ENCODE results near the gene SMYD3. TPM values are rescaled to one million over a fixed set of nuclear protein-coding genes. Genes with fewer than 3 reads are reported as not detected.

SMYD3 gene
- total RNA-seq, 1 donor = 171 TPM

- H3K27ac ChIP-seq (ENCODE audit: low read depth, low read length) = no peak overlapping the region
- TF ChIP-seq, protein P1, sequence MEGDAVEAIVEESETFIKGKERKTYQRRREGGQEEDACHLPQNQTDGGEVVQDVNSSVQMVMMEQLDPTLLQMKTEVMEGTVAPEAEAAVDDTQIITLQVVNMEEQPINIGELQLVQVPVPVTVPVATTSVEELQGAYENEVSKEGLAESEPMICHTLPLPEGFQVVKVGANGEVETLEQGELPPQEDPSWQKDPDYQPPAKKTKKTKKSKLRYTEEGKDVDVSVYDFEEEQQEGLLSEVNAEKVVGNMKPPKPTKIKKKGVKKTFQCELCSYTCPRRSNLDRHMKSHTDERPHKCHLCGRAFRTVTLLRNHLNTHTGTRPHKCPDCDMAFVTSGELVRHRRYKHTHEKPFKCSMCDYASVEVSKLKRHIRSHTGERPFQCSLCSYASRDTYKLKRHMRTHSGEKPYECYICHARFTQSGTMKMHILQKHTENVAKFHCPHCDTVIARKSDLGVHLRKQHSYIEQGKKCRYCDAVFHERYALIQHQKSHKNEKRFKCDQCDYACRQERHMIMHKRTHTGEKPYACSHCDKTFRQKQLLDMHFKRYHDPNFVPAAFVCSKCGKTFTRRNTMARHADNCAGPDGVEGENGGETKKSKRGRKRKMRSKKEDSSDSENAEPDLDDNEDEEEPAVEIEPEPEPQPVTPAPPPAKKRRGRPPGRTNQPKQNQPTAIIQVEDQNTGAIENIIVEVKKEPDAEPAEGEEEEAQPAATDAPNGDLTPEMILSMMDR (IDR thresholded peaks at IDR 0.05; ENCODE audit: extremely low read depth, low read depth, low read length) = no peak
- no peaks in the 10 kb centered on the region for H3K27me3 ChIP-seq (ENCODE audit: insufficient read depth, low read length)
- no peak overlapping the region for H3K4me3 ChIP-seq (ENCODE audit: insufficient read depth, low read length)
- no peak overlapping the region for H3K4me2 ChIP-seq (ENCODE audit: insufficient read depth, low read length)
- H3K79me2 ChIP-seq (ENCODE audit: insufficient read depth, low read length) = peaks cover 4% of the 10 kb centered on the region
- no peak for DNase-seq (ENCODE audit: insufficient read length, low spot score, missing footprints)
- H2AFZ ChIP-seq (ENCODE audit: low read length) = no peak overlapping the region
- no peaks in the 10 kb centered on the region for H3K9me3 ChIP-seq (ENCODE audit: low read depth, low read length)
- no peaks in the 10 kb centered on the region for H3K4me1 ChIP-seq (ENCODE audit: insufficient read depth, low read length)
- no peaks in the 10 kb centered on the region for H4K20me1 ChIP-seq (ENCODE audit: insufficient read depth, low read length)
- no peaks in the 10 kb centered on the region for H3K36me3 ChIP-seq (ENCODE audit: insufficient read depth, low read length)
These were observed 35.4 kb downstream of the SMYD3 start for GRCh38 chr1:246471688-246472087.

GRCh38 chr1:246470585-246470984 is 36.5 kb downstream of the SMYD3 start:
- Histone ChIP-seq H3K4me2 (ENCODE audit: insufficient read depth, low read length) (no peak overlapping the region), H3K27me3 (ENCODE audit: insufficient read depth, low read length) (no peaks in the 10 kb centered on the region), H2AFZ (ENCODE audit: low read length) (no peak overlapping the region), H3K79me2 (ENCODE audit: insufficient read depth, low read length) (peaks cover 11% of the 10 kb centered on the region), H4K20me1 (ENCODE audit: insufficient read depth, low read length) (no peaks in the 10 kb centered on the region), H3K4me1 (ENCODE audit: insufficient read depth, low read length) (no peaks in the 10 kb centered on the region), H3K9me3 (ENCODE audit: low read depth, low read length) (no peaks in the 10 kb centered on the region), H3K4me3 (ENCODE audit: insufficient read depth, low read length) (no peak overlapping the region), H3K36me3 (ENCODE audit: insufficient read depth, low read length) (no peaks in the 10 kb centered on the region), H3K27ac (ENCODE audit: low read depth, low read length) (no peak overlapping the region)
- no peak for DNase-seq (ENCODE audit: insufficient read length, low spot score, missing footprints)
- TF ChIP-seq, protein P1 (IDR thresholded peaks at IDR 0.05; ENCODE audit: extremely low read depth, low read depth, low read length) = no peak

- Histone ChIP-seq H3K4me2 (ENCODE audit: insufficient read depth, low read length) (no peak overlapping the region), H3K79me2 (ENCODE audit: insufficient read depth, low read length) (peaks cover 9% of the 10 kb centered on the region), H2AFZ (ENCODE audit: low read length) (no peak overlapping the region), H3K27me3 (ENCODE audit: insufficient read depth, low read length) (no peaks in the 10 kb centered on the region), H3K9me3 (ENCODE audit: low read depth, low read length) (no peaks in the 10 kb centered on the region), H3K36me3 (ENCODE audit: insufficient read depth, low read length) (no peaks in the 10 kb centered on the region), H3K4me1 (ENCODE audit: insufficient read depth, low read length) (no peaks in the 10 kb centered on the region), H4K20me1 (ENCODE audit: insufficient read depth, low read length) (no peaks in the 10 kb centered on the region), H3K27ac (ENCODE audit: low read depth, low read length) (no peak overlapping the region), H3K4me3 (ENCODE audit: insufficient read depth, low read length) (no peak overlapping the region)
- peak; percentile 22 for DNase-seq (ENCODE audit: insufficient read length, low spot score, missing footprints)
- TF ChIP-seq, protein P1 (IDR thresholded peaks at IDR 0.05; ENCODE audit: extremely low read depth, low read depth, low read length) = no peak
These were observed 44.1 kb downstream of the SMYD3 start for GRCh38 chr1:246462986-246463385.

DNA sequence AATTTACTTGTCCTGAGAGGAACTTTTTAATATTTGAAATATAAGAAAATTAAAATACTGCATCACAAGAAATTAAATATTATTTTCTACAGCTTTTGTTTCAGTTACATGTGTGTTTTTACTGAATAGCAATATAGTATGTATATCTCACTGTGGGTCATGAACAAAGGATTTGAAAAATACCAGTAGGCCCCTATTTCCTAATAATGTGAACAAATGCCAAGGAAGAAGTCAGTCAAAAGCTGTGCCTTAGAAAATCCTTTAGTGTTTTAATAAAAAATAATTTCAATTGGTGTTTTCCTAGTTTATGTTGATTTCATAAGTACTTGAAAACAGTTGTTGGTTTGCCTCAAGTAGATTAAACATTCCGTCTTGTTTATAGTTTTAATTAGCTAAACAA is 46.7 kb downstream of the SMYD3 start:
- H3K9me3 ChIP-seq (ENCODE audit: low read depth, low read length) = no peaks in the 10 kb centered on the region
- no peak for DNase-seq (ENCODE audit: insufficient read length, low spot score, missing footprints)
- H3K4me1 ChIP-seq (ENCODE audit: insufficient read depth, low read length) = no peaks in the 10 kb centered on the region
- H3K4me2 ChIP-seq (ENCODE audit: insufficient read depth, low read length) = no peak overlapping the region
- no peaks in the 10 kb centered on the region for H4K20me1 ChIP-seq (ENCODE audit: insufficient read depth, low read length)
- H3K36me3 ChIP-seq (ENCODE audit: insufficient read depth, low read length) = no peaks in the 10 kb centered on the region
- no peak overlapping the region for H2AFZ ChIP-seq (ENCODE audit: low read length)
- no peaks in the 10 kb centered on the region for H3K27me3 ChIP-seq (ENCODE audit: insufficient read depth, low read length)
- no peak overlapping the region for H3K27ac ChIP-seq (ENCODE audit: low read depth, low read length)
- peaks cover 2% of the 10 kb centered on the region for H3K79me2 ChIP-seq (ENCODE audit: insufficient read depth, low read length)
- H3K4me3 ChIP-seq (ENCODE audit: insufficient read depth, low read length) = no peak overlapping the region
- TF ChIP-seq, protein P1 (IDR thresholded peaks at IDR 0.05; ENCODE audit: extremely low read depth, low read depth, low read length) = no peak
